ENCODE results near the gene ARSG. TPM values are rescaled to one million over a fixed set of nuclear protein-coding genes. Genes with fewer than 3 reads are reported as not detected.

ARSG gene
- total and polyA plus RNA-seq, 4 donors: 1.5 to 5.4 (median 2.3) TPM

- no peak for DNase-seq (ENCODE audit: low spot score)
- H3K9ac ChIP-seq (ENCODE audit: low read depth in 1 of 2, low read length in 2 of 2): no peak overlapping the region
- no peaks in the 10 kb centered on the region for H3K36me3 ChIP-seq (ENCODE audit: control insufficient read depth in 4 of 4, insufficient read depth in 3 of 4, low read depth in 1 of 4, low read length in 3 of 4)
- no peaks in the 10 kb centered on the region for H3K4me1 ChIP-seq (ENCODE audit: control insufficient read depth in 4 of 4, insufficient read depth in 4 of 4, low read length in 3 of 4)
- no peak overlapping the region for H3K4me3 ChIP-seq (ENCODE audit: low read depth in 1 of 3, low read length in 3 of 3)
- H3K9me3 ChIP-seq (ENCODE audit: control insufficient read depth in 4 of 4, low read length in 3 of 4): no peaks in the 10 kb centered on the region
- no peak overlapping the region for H3K27ac ChIP-seq (ENCODE audit: low read depth in 1 of 2, low read length in 2 of 2)
- TF ChIP-seq ATF3 (IDR thresholded peaks at IDR 0.05) (no peak), CTCF (IDR thresholded peaks at IDR 0.05; ENCODE audit: low read depth, low read length, missing input control) (no peak), HNF4A (conservative IDR thresholded peaks at IDR 0.05) (no peak), RXRA (IDR thresholded peaks at IDR 0.05) (no peak), HNF4G (IDR thresholded peaks at IDR 0.05) (no peak), FOXA1 (IDR thresholded peaks at IDR 0.05) (no peak), FOXA2 (IDR thresholded peaks at IDR 0.05) (no peak), JUND (IDR thresholded peaks at IDR 0.05) (no peak), RAD21 (IDR thresholded peaks at IDR 0.05) (no peak), SP1 (IDR thresholded peaks at IDR 0.05) (no peak), REST (IDR thresholded peaks at IDR 0.05) (no peak), NR2F2 (IDR thresholded peaks at IDR 0.05) (no peak), TAF1 (conservative IDR thresholded peaks at IDR 0.05) (no peak)
- H3K27me3 ChIP-seq (ENCODE audit: control insufficient read depth in 4 of 4, insufficient read depth in 4 of 4, low read length in 3 of 4): no peaks in the 10 kb centered on the region
- 96% methylated on average over 6 of the region's 6 CpGs for WGBS
Observed at GRCh38 chr17:68304706-68305105, 13.4 kb downstream of the ARSG start.

GRCh38 chr17:68305142-68305541 is 13.8 kb downstream of the ARSG start:
- TF ChIP-seq YY1 (IDR thresholded peaks at IDR 0.05) (no peak), JUND (IDR thresholded peaks at IDR 0.05) (peak in 1 of 2 donors; percentile 36), NR2F2 (IDR thresholded peaks at IDR 0.05) (no peak), RXRA (IDR thresholded peaks at IDR 0.05) (peak in 1 of 2 donors; percentile 17), MAX (IDR thresholded peaks at IDR 0.05) (no peak), GABPA (IDR thresholded peaks at IDR 0.05 in 1 of 2, conservative IDR thresholded peaks at IDR 0.05 in 1 of 2) (no peak), ATF3 (IDR thresholded peaks at IDR 0.05) (peak; percentile 14)
- Histone ChIP-seq H3K4me1 (ENCODE audit: control insufficient read depth in 4 of 4, insufficient read depth in 4 of 4, low read length in 3 of 4) (no peaks in the 10 kb centered on the region), H3K27me3 (ENCODE audit: control insufficient read depth in 4 of 4, insufficient read depth in 4 of 4, low read length in 3 of 4) (no peaks in the 10 kb centered on the region), H3K4me3 (ENCODE audit: low read depth in 1 of 3, low read length in 3 of 3) (no peak overlapping the region), H3K9ac (ENCODE audit: low read depth in 1 of 2, low read length in 2 of 2) (no peak overlapping the region), H3K36me3 (ENCODE audit: control insufficient read depth in 4 of 4, insufficient read depth in 3 of 4, low read depth in 1 of 4, low read length in 3 of 4) (no peaks in the 10 kb centered on the region), H3K9me3 (ENCODE audit: control insufficient read depth in 4 of 4, low read length in 3 of 4) (no peaks in the 10 kb centered on the region), H3K27ac (ENCODE audit: low read depth in 1 of 2, low read length in 2 of 2) (peak overlapping the region in 1 of 2 donors; percentile 21)
- no peak for DNase-seq (ENCODE audit: low spot score)
- 50% methylated on average over 4 of the region's 4 CpGs for WGBS
